ENCODE data around the gene TAAR8. TPM values are rescaled to one million over a fixed set of nuclear protein-coding genes. Genes with fewer than 3 reads are reported as not detected.
"Not testable (repeated sequence)": the region's sequence is repeated elsewhere in the genome, so short reads cannot be mapped to it uniquely, and the experiment has no call there.

The TAAR8 gene
- total RNA-seq, 1 experiment from 2014 or later: not detected

GRCh38 chr6:132526461-132526860 lies 26.0 kb upstream of the TAAR8 start:
- peaks cover 5% of the 10 kb centered on the region; the same call in 1 of the 2 replicates for H3K27me3 ChIP-seq
- no peak overlapping the region for H3K4me3 ChIP-seq
- DNase-seq: no peak

GRCh38 chr6:132527791-132528190 lies 24.7 kb upstream of the TAAR8 start:
- H3K27ac ChIP-seq: no peak overlapping the region
- no peaks in the 10 kb centered on the region for H3K36me3 ChIP-seq
- DNase-seq: no peak
- no peaks in the 10 kb centered on the region for H3K9me3 ChIP-seq (replicated peaks)
- H3K27me3 ChIP-seq: no peaks in the 10 kb centered on the region
- no peak overlapping the region for H3K4me3 ChIP-seq
- no peaks in the 10 kb centered on the region for H3K4me1 ChIP-seq

More at GRCh38 chr6:132526461-132526860, 26.0 kb upstream of the TAAR8 start:
- Histone ChIP-seq H3K27ac (no peak overlapping the region), H3K9me3 (replicated peaks) (no peaks in the 10 kb centered on the region), H3K4me1 (no peaks in the 10 kb centered on the region), H3K36me3 (no peaks in the 10 kb centered on the region)

- Histone ChIP-seq H3K27me3 (no peaks in the 10 kb centered on the region), H3K4me3 (no peak overlapping the region), H3K9me3 (replicated peaks) (no peaks in the 10 kb centered on the region), H3K36me3 (no peaks in the 10 kb centered on the region), H3K4me1 (no peaks in the 10 kb centered on the region), H3K27ac (no peak overlapping the region)
- DNase-seq: peak; percentile 58 to 82
These were observed 22.0 kb upstream of the TAAR8 start for GRCh38 chr6:132530293-132530974.

GRCh38 chr6:132534546-132534945 lies 17.9 kb upstream of the TAAR8 start:
- H3K9me3 ChIP-seq (replicated peaks); H3K4me3 ChIP-seq; DNase-seq; H3K4me1 ChIP-seq; H3K27ac ChIP-seq; H3K36me3 ChIP-seq; H3K27me3 ChIP-seq: not testable (repeated sequence)

GRCh38 chr6:132537145-132537544 lies 15.3 kb upstream of the TAAR8 start:
- Histone ChIP-seq H3K27ac (no peak overlapping the region), H3K4me3 (no peak overlapping the region), H3K36me3 (no peaks in the 10 kb centered on the region), H3K27me3 (peaks cover 3% of the 10 kb centered on the region), H3K4me1 (no peaks in the 10 kb centered on the region), H3K9me3 (replicated peaks) (no peaks in the 10 kb centered on the region)
- DNase-seq: no peak

- Histone ChIP-seq H3K27me3 (peaks cover 3% of the 10 kb centered on the region), H3K36me3 (no peaks in the 10 kb centered on the region), H3K9me3 (replicated peaks) (no peaks in the 10 kb centered on the region), H3K27ac (no peak within 1 kb of the TSS), H3K4me1 (no peaks in the 10 kb centered on the region), H3K4me3 (no peak within 1 kb of the TSS)
- no peak for DNase-seq
These were observed 14.5 kb upstream of the TAAR8 start, which contains the start of gene TAAR9 for GRCh38 chr6:132537977-132538376. Gene TAAR9, plus strand, starts transcription at chr6:132538277. Its CDS starts 13 bp downstream, at chr6:132538290.

- no peaks in the 10 kb centered on the region for H3K4me1 ChIP-seq
- H3K27me3 ChIP-seq: no peaks in the 10 kb centered on the region; the same call in 1 of the 2 replicates
- H3K36me3 ChIP-seq: no peaks in the 10 kb centered on the region
- H3K27ac ChIP-seq: no peak overlapping the region
- H3K4me3 ChIP-seq: no peak overlapping the region
- no peak for DNase-seq
- no peaks in the 10 kb centered on the region for H3K9me3 ChIP-seq (replicated peaks)
These were observed 7.6 kb upstream of the TAAR8 start for GRCh38 chr6:132544826-132545225.

GRCh38 chr6:132548746-132549463 lies 3.6 kb upstream of the TAAR8 start:
- H3K9me3 ChIP-seq (replicated peaks): no peaks in the 10 kb centered on the region
- H3K27me3 ChIP-seq: no peaks in the 10 kb centered on the region
- no peaks in the 10 kb centered on the region for H3K4me1 ChIP-seq
- no peak overlapping the region for H3K4me3 ChIP-seq
- H3K27ac ChIP-seq: no peak overlapping the region
- H3K36me3 ChIP-seq: no peaks in the 10 kb centered on the region
- DNase-seq: no peak

GRCh38 chr6:132551214-132551613 lies 1.3 kb upstream of the TAAR8 start:
- Histone ChIP-seq H3K36me3 (no peaks in the 10 kb centered on the region), H3K9me3 (replicated peaks) (no peaks in the 10 kb centered on the region), H3K4me3 (no peak overlapping the region), H3K27me3 (no peaks in the 10 kb centered on the region), H3K27ac (no peak overlapping the region), H3K4me1 (no peaks in the 10 kb centered on the region)
- no peak for DNase-seq

- DNase-seq; H3K27ac ChIP-seq; H3K27me3 ChIP-seq; H3K9me3 ChIP-seq (replicated peaks); H3K36me3 ChIP-seq; H3K4me3 ChIP-seq; H3K4me1 ChIP-seq: not testable (repeated sequence)
These were observed 7.6 kb downstream of the TAAR8 start for GRCh38 chr6:132560087-132560486.

GRCh38 chr6:132566404-132566803 lies 13.9 kb downstream of the TAAR8 start:
- H3K36me3 ChIP-seq: no peaks in the 10 kb centered on the region
- H3K4me3 ChIP-seq: no peak overlapping the region
- peaks cover 4% of the 10 kb centered on the region; the same call in 1 of the 2 replicates for H3K27me3 ChIP-seq
- H3K27ac ChIP-seq: no peak overlapping the region
- no peak for DNase-seq
- H3K9me3 ChIP-seq (replicated peaks): no peaks in the 10 kb centered on the region
- no peaks in the 10 kb centered on the region for H3K4me1 ChIP-seq

GRCh38 chr6:132567566-132567965 lies 15.1 kb downstream of the TAAR8 start:
- Histone ChIP-seq H3K9me3 (replicated peaks) (no peaks in the 10 kb centered on the region), H3K4me3 (no peak overlapping the region), H3K36me3 (no peaks in the 10 kb centered on the region), H3K27me3 (peaks cover 4% of the 10 kb centered on the region; the same call in 1 of the 2 replicates), H3K27ac (no peak overlapping the region), H3K4me1 (no peaks in the 10 kb centered on the region)
- DNase-seq: no peak

GRCh38 chr6:132568611-132569010 lies 16.1 kb downstream of the TAAR8 start:
- no peaks in the 10 kb centered on the region for H3K36me3 ChIP-seq
- no peaks in the 10 kb centered on the region for H3K9me3 ChIP-seq (replicated peaks)
- no peak overlapping the region for H3K4me3 ChIP-seq
- peaks cover 4% of the 10 kb centered on the region; the same call in 1 of the 2 replicates for H3K27me3 ChIP-seq
- H3K4me1 ChIP-seq: no peaks in the 10 kb centered on the region
- DNase-seq: no peak
- no peak overlapping the region for H3K27ac ChIP-seq

GRCh38 chr6:132569170-132569569 lies 16.7 kb downstream of the TAAR8 start:
- Histone ChIP-seq H3K4me3 (no peak overlapping the region), H3K9me3 (replicated peaks) (no peaks in the 10 kb centered on the region), H3K27me3 (peaks cover 4% of the 10 kb centered on the region; the same call in 1 of the 2 replicates), H3K4me1 (no peaks in the 10 kb centered on the region), H3K27ac (no peak overlapping the region), H3K36me3 (no peaks in the 10 kb centered on the region)
- no peak for DNase-seq

- DNase-seq: no peak
- Histone ChIP-seq H3K36me3 (no peaks in the 10 kb centered on the region), H3K27me3 (peaks cover 4% of the 10 kb centered on the region; the same call in 1 of the 2 replicates), H3K27ac (no peak within 1 kb of the TSS), H3K4me3 (no peak within 1 kb of the TSS), H3K4me1 (no peaks in the 10 kb centered on the region), H3K9me3 (replicated peaks) (no peaks in the 10 kb centered on the region)
These were observed 17.8 kb downstream of the TAAR8 start, which contains the start of gene TAAR6 for GRCh38 chr6:132570221-132570777. Gene TAAR6, plus strand, starts transcription at chr6:132570322. Its CDS starts 0 bp downstream, at chr6:132570322.

Measured in SJCRH30 (cell line).